Measurements from ENCODE around the gene ZSCAN5A.

DNA sequence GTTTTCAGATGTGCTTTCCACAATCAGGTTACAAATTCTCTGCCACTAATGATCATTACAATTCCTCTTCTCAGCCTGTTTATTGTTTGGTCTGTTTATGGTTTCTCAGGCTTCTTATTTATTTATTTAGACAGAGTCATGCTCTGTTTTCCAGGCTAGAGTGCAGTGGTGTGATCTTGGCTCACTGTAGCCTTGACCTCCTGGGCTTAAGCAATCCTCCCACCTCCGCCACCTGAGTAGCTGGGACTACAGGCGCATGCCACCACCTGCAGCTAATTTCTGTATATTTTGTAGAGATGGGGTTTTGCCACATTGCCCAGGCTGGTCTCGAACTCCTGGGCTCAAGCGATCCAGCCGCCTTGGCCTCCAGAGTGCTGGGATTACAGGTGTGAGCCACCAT, 2.1 kb upstream of the ZSCAN5A start:
- no peak for TF ChIP-seq POLR2A (IDR thresholded peaks at IDR 0.05; ENCODE audit: low read depth, low read length)
- TF ChIP-seq POLR2AphosphoS5 (IDR thresholded peaks at IDR 0.05; ENCODE audit: low read depth, low read length), result no peak
- TF ChIP-seq TAF1 (IDR thresholded peaks at IDR 0.05; ENCODE audit: low read depth, low read length), result no peak
- no peak for TF ChIP-seq PAX5 (IDR thresholded peaks at IDR 0.05; ENCODE audit: insufficient read depth, low read length, severe bottlenecking)
- no peak for TF ChIP-seq SPI1 (IDR thresholded peaks at IDR 0.05; ENCODE audit: low read depth, low read length)
